Stimulated activated CD4-positive, alpha-beta T cell treated with anti-CD3 and anti-CD28 coated beads, TNF-alpha, amount 100 ng/mL, for 4 hours (primary cell): ENCODE data around the gene LAMTOR4.

Source experiments
- DNase-seq, 3 experiments: peaks; one replicate each; pipeline ENCODE4 v3.0.0-alpha.2; 2020; ENCODE audit warnings: low read depth in 3 of 3

Gene LAMTOR4

DNA sequence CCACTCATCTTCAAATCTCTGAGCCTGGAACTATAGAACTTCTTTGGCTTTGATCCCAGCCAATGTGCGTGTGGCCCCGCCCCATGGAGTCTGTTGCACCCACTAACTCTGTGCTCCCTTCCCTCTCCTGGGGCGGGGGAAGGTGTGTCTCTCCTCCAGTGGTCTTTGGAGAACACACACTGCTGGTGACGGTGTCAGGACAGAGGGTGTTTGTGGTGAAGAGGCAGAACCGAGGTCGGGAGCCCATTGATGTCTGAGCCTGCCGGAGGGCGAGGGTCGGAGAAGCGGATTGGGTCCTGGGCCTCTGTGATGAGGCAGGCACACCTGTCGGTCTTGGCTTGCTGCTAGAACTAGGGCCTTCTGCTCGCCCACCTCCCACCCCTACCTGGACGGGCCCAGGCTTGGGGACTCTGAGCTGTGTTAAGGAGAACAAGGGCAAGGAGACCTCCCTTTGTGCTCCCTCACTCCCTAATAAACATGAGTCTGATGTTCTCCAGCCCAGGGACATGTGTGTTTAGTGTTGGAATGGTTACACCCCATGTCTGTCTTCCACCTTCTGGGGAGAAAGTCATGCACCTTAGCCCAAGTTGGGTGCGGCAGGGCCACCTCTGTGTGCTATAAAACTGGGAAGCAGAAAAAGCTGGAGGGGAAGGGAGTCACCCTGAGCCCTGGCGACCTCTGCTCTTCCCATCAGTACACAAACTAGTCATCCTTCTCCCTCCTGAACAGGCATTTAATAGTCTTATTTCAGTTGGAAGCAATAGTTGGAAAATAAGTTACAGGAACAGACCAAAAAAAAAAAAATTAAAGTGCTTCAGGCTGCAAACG lies 5.2 kb downstream of the LAMTOR4 start:
- no peak for DNase-seq

- no peak for DNase-seq
Observed at GRCh38 chr7:100154651-100155491, 6.2 kb downstream of the LAMTOR4 start.

GRCh38 chr7:100155553-100156317 lies 7.0 kb downstream of the LAMTOR4 start:
- DNase-seq: no peak

DNA sequence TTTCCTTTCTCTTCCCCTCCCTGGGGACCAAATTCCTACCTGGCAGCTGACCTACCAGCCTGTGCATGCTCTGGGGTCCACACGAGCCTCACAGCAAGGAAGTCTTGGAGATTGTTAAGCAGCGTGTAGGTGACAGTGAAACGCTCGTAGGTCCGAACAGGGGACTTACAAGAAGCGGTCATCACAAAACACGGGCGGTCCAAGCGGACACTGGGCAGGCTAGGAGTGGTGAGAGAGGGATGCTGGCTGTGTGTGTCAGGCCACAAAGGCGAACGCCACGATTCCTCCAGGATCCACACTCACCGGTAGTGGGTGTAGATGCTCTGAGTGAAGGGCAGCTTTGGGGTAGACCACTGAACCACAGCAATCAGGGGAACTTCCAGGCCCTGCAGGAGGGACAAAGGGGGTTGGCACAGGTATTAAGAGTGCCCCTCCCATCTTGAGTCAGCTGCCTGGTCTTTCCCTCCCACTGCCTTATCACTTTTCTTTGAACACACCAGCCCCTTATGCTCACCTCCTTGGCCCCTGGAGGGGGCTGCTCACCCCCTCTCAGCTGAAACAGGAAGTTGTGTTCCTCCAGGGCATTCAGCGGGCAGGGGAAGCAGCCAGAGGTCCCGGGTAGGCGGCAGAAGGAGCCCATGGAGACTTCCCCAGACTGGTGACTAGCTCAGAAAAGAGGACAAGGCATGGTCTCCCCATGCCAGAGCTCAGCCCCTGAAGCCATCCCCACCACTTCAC lies 7.8 kb downstream of the LAMTOR4 start:
- DNase-seq: no peak

DNA sequence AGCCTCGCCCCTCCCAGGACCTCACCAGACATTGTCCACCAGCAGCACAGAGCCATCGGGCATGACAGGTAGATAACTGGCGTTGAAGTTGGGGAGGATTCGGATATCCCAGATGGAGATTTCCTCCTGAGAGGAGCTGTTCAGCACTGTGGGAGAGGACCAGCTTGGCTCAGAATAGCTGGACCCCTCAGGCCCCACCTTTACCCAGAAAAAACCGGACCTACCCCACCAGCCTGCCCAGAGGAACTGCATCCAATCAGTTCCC lies 8.3 kb downstream of the LAMTOR4 start:
- DNase-seq: no peak

GRCh38 chr7:100157334-100158228 lies 8.9 kb downstream of the LAMTOR4 start:
- DNase-seq: no peak

DNA sequence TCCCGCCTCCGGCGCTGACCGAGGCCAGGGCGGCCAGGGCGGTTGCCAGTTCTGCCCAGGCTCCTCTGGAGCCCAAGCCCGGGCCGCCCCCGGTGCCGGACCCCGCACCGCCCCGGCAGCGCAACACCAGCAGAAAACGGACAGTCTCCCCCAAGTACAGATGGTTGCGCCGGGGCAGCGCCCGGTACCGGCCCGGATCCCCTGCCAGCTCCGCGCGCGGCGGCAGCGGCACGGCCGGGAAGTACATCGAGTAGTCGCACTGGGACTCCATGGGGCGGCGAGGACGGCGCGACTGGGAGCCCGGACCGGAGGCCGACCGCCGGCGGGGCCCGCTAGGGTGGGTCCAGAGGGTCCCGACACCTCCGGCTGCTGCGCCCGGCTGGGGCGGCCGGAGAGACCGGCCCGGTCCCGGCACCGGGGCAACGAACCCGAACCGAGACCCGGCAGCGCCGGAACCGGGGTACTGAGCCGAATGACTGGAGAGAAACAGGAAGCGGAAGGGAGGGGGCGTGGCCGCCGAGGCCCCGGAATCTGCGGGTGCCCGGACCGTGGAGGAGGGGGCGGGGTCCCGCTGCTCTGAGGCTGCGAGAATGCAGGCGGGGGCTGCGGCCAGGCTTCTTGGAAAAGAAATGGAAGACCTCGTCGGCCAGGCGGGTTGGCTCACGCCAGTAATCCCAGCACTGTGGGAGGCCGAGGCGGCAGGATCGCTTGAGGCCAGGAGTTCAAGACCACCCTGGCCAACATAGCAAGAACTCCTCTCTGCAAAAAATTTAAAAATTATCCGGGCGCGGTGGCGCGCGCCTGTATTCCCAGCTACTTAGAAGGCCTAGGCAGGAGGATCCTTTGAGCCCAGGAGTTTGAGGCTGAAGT lies 9.7 kb downstream of the LAMTOR4 start, which contains the start of gene TRAPPC14:
Gene TRAPPC14 (minus strand): TSS at position 495 of the 870 bp plus-strand sequence. CDS start 224 bp downstream, at position 271.
- DNase-seq: peak; percentile 81 to 94 (median 86)

DNA sequence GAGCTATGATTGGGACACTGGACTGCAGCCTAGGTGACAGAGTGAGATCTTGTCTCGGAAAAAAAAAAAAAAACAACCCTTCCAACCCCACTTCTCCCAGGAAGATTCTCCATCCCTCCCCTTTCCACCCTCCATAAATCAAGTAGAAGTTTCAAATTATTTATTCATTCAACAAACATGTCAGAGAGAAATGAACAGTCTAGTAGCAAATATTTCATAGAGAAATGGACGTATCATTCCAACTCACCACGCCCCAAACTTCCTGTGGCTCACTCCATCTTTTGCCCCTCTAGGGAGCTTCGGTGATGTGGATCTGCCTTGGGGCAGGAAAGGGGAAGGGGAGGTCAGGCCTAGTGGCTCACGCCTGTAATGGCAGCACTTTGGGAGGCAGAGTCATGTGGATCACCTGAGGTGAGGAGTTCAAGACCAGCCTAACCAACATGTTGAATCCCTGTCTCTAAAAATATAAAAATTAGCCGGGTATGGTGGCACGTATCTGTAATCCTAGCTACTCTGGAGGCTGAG lies 10.4 kb downstream of the LAMTOR4 start:
- no peak for DNase-seq

DNA sequence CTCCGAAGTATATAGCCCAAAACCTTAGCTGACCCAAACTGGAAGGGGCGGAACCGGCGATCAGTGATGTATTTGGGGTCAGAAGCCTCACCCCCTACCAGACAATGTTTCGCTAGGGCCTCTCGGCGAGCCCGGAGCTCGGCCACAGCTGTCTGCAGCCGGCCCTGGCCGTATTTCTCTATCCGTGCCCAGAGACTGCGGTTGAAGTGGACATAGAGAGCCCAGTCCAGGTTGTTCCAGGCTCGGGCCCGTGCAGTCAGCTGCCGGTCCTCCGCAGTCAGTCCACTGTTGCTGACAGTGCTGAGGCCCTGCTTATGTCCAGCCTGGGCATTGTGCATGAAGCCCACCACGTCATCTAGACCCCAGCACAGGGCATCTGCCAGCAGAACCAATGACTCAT lies 11.3 kb downstream of the LAMTOR4 start:
- no peak for DNase-seq

DNA sequence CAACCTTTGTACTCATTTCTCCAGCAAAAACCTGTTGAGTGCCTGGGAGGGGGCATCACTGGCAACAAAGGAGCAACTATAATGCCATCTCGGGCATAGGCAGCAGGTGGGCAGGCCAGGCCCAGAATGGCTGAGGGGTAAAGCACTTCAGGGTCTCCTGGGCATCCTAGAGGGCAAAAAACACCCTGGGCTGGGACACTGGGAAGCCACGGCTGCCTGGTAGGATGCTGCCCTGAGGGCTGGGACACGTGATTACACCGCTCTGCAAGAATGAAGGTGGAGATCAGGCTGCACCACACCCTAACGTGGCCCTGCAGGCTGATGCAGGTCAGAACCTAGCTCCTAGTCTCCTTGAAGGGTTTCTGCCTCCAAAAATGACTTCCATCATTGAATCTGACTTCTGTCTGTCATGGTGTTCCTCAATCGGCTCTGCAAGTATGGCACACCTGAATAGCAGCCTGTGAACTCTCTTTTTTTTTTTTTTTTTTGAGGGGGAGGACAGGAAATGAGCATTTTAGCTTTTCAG lies 14.4 kb downstream of the LAMTOR4 start:
- DNase-seq: no peak

DNA sequence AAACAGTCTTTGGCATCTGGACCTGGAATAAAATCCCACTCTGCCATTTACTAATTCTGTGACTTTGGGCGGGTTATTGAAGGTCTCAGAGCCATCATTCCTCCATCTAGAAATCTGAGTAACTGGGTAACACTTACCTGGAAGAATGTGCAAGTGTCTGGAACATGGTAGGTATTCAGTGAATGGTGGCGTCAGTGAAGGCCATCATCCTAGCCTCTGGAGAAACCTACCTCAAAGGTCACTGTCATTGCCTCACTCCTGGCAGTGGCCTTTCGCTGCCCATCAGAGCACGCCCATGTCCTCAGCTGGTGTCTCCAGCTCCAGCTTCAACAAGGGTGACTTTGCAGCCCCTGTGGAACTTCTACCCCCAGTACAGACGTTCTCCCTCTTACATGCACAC lies 15.2 kb downstream of the LAMTOR4 start:
- no peak for DNase-seq

- DNase-seq: no peak
Observed at GRCh38 chr7:100166317-100166940, 17.7 kb downstream of the LAMTOR4 start.

DNA sequence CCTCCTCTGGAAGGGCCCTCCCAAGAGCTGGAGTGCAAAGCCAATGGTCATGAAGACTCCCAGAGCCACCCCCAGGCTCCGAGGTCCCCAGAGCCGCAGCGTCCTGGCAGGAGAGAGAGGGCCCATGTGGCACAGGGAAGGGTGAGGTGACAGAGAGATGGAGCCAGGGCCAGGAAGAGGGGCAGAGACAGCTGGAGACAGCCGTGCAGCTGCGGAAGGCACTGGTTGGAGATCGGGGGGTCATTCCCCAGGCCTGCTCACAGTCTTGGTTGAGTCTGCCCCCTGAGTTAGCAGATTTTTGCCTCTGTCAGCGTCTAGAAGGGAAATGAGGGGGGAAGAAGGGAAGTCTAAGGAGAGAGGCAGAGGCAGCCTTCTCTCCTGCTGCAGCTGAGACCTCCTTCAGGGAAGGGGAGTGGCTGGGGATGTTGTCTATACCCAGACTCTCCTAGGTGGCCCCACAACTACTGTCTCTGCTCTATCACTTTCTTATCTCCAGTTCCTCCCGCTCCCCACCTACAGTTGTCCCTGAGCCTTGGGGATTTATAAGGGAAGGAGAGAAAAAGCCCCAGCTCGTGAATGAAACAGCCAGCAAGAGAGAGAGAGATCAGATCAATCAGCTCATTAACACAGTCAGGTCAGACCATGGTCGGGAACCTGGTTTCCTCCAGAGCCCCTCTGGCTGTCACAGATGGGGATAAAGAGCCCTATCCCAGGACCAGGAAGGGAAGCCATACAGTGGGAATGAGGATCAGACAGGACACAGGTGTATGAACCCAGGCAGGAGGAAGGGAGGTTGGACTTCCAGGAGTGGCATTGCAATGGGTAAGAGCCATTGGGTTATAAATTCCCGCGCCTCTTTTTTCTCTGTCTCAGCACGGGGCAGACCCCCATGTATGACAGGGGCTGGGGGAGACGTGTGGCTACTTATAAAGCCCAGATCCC lies 18.5 kb downstream of the LAMTOR4 start:
- no peak for DNase-seq

DNA sequence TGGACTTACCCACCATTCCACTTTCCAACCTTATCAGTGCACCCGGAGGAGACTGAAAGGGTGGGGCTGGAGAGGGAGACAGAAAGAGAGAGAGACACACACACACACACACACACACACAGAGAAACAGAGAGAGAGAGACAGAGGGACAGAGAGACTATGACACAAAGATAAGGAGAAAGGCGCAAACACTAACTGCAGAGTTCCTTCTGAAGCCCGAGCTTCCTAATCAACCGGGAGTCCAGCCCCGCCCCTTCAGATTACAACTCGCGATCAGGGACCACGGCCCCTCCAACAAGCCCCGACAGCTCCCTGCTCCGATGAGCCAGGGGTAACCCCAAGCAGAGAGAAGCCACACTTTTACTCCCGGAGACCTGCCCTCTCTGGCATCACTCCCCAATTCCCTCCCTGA lies 19.2 kb downstream of the LAMTOR4 start:
- no peak for DNase-seq

- DNase-seq: no peak
Observed at GRCh38 chr7:100169147-100169850, 20.6 kb downstream of the LAMTOR4 start.

GRCh38 chr7:100170101-100170897 lies 21.6 kb downstream of the LAMTOR4 start:
- DNase-seq: no peak
